NOMO-1 treated with dmso at 0.1 percent for 144 hours (cell line): Measurements from ENCODE around the gene MMP14.
"Not testable (repeated sequence)": the region's sequence is repeated elsewhere in the genome, so short reads cannot be mapped to it uniquely, and the experiment has no call there.

Source experiments
- DNase-seq: peaks from one replicate; lab custom pipeline; 2025; ENCODE audit not compliant: unreplicated experiment; lab: John Stamatoyannopoulos, UW

MMP14 gene

DNA sequence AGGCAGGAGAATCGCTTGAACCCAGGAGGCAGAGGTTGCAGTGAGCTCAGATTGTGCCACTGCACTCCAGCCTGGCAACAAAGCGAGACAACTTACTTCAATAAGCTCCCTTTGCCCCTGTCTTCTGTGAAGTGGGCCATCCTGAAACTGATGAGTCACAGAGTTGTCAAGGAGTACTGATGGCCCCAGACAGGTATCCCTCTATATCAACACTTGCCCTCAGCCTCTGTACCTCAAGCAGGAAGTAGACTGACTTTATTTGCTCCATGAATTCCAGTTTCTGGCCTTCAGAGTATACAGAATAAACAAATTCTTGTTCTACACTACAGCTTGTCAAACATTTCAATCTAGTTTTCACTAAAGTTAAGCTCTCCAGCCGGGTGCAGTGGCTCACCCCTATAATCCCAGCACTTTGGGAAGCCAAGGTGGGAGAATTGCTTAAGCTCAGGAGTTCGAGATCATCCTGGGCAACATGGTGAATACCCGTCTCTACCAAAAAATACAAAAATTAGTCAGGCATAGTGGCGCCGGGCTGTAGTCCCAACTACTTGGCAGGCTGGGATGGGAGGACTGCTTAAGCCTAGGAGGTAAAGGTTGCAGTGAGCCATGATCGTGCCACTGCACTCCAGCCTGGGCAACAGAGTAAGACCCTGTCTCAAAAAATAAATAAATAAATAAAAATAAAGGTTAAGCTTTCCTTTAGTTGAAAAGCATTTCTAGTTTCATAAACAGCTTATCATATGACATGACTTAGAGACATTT is 18.8 kb downstream of the MMP14 start:
- DNase-seq, result no peak

DNA sequence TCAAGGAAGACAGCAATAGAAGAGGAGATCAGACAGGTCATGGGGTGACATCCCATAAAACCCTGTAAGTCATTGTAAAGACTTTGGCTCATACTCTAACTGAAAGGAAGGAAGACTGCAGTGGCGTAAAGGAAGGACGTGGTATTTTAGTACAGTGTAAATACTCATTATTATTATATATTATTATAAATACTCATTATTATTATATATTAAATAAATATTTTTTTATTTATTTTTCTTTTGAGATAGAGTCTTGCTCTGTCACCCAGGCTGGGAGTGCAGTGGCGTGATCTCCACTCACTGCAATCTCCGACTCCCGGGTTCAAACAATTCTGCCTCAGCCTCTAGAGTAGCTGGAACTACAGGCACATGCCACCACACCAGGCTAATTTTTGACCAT is 20.0 kb downstream of the MMP14 start:
- no peak for DNase-seq

DNA sequence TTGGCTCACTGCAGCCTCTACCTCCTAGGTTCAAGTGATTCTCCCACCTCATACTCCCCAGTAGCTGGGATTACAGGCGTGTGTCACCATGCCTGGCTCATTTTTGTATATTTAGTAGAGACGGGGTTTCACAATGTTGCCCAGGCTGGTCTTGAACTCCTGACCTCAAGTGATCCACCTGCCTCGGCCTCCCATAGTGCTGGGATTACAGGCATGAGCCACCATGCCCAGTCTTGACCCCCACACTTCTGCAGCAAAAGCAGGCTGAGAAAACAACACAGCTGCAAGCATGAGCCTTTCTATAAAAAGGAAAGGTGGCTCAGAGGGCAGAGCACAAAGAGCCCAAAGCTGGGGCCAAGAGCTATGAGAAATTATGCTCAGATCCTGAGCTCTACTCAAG is 24.0 kb downstream of the MMP14 start:
- DNase-seq, result not testable (repeated sequence)

DNA sequence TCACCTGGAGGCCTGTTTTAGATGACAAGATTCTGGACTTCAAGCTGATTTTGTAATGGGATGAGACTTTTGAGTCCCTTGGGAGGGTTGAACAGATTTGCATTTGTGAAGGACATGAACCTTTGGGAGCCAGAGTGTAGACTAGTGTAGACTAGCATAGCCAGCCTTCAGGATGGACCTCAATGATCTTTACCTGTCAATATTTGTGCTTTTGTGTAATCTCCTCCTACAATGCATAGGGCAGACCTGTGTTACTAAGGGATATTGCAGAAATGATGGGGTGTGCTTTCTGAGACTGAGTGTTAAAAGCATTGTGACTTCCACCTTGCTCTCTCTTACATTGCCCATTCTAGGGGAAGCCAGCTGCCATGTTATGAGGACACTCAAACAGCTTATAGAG is 25.3 kb downstream of the MMP14 start:
- DNase-seq, result no peak

- DNase-seq, result no peak
Observed at GRCh38 chr14:22864979-22865378, 28.6 kb downstream of the MMP14 start.

GRCh38 chr14:22865424-22866405 is 29.3 kb downstream of the MMP14 start:
- DNase-seq, result no peak

DNA sequence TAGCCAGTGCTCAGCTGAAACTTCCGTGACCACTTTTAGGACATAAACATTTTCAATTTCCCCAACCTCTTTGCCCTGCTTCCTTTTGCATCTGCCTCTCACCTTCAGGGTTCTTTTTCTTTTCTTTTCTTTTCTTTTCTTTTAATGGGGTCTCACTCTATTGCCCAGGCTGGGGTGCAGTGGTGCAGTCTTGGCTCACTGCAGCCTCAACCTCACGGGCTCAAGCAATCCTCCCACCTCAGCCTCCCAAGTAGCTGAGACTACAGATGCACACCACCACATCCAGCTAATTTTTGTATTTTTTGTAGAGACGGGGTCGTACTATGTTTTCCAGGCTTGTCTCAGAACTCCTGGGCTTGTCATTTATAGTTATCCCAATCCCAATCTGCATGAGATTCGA is 30.5 kb downstream of the MMP14 start:
- no peak for DNase-seq

DNA sequence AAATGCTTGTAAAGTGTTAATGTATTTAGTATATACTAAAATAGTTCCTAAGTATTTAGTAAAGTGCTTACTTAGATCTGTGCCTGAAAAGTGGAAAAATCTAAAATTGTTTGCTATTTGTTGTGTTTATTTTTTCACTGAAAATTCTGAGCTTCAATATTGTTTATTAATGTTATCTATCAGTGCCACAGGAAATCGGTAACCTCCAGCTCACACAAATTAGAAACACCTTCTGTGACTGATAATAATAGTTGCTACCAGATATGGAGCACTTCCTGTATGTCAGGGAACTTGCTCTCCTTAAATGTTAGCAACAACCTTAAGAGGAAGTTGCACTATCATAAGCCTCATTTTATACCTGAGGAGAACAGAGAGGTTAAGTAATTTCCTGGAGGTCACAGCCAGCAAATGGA is 34.4 kb downstream of the MMP14 start:
- DNase-seq, result peak; percentile 76

DNA sequence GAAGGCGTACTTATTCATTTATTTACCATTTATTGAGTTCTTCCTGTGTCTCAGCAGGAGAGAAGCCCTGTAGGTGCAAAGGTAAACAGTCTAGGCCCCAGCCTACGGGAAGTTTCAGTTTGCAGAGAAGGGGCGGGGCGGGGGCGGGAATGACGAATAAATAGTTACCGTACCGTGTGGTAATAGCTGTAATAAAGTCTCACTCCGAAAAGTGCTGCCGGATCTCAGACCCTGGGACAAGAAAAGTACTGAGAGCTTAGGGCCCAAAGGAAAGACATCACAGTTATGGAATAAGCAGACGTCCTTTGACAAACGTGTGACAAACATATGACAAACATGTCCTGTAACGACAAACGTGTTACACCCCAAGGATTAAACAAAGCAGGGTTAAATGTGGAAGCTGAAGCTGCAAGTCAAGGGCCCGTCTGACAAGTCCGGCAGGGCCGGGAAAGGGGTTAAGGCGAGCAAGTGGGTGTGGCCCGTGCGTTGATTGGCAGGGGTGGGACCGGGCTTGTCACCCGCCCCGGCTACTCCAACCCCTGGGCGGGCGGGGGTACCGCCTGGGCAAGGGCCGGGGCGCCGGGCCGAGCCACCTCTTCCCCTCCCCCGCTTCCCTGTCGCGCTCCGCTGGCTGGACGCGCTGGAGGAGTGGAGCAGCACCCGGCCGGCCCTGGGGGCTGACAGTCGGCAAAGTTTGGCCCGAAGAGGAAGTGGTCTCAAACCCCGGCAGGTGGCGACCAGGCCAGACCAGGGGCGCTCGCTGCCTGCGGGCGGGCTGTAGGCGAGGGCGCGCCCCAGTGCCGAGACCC is 35.0 kb downstream of the MMP14 start, which contains the start of gene LRP10:
Gene LRP10, plus strand, starts transcription at position 517 of the 809 bp plus-strand sequence. CDS start 564 bp downstream, outside the sequence.
- DNase-seq, result peak; percentile 81

GRCh38 chr14:22872033-22872832 is 35.8 kb downstream of the MMP14 start:
- DNase-seq, result peak; percentile 21

DNA sequence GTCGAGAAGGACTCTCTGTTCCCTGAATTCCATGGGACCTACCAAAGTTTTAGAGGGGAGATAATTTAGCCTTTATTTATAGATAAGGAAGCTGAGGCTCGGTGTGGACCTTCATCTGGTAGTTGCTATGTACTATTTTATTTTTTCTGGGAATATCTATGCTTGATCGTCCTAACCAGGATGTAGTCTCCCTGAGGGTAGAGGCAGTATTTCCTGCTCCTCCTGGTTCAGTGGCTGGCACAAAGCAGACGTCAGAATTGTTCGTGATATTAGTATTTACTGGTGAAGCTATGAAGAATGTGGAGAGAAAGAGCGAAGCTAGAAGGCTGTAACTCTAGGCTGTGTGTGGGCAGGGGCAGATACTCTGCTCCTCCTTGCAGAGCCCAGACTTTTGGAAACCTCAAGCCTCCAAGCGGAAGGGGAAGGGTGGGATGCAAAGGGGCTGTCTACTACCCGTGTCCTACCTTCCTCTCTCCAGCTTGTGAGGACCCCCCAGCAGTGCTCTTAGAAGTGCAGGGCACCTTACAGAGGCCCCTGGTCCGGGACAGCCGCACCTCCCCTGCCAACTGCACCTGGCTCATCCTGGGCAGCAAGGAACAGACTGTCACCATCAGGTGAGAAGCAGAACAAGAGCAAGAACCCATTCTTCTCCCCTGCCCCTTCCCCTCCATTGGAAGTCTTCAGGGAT is 36.6 kb downstream of the MMP14 start:
- DNase-seq, result no peak

DNA sequence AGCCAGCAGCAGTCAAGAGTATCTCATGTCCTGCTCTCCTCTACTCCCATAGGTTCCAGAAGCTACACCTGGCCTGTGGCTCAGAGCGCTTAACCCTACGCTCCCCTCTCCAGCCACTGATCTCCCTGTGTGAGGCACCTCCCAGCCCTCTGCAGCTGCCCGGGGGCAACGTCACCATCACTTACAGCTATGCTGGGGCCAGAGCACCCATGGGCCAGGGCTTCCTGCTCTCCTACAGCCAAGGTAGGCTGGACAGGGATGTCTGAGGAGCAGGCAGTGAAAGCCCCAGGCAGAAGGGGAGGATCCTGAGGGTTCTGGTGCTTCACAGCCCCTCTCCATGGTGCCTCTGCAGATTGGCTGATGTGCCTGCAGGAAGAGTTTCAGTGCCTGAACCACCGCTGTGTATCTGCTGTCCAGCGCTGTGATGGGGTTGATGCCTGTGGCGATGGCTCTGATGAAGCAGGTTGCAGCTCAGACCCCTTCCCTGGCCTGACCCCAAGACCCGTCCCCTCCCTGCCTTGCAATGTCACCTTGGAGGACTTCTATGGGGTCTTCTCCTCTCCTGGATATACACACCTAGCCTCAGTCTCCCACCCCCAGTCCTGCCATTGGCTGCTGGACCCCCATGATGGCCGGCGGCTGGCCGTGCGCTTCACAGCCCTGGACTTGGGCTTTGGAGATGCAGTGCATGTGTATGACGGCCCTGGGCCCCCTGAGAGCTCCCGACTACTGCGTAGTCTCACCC is 38.8 kb downstream of the MMP14 start:
- DNase-seq, result no peak

DNA sequence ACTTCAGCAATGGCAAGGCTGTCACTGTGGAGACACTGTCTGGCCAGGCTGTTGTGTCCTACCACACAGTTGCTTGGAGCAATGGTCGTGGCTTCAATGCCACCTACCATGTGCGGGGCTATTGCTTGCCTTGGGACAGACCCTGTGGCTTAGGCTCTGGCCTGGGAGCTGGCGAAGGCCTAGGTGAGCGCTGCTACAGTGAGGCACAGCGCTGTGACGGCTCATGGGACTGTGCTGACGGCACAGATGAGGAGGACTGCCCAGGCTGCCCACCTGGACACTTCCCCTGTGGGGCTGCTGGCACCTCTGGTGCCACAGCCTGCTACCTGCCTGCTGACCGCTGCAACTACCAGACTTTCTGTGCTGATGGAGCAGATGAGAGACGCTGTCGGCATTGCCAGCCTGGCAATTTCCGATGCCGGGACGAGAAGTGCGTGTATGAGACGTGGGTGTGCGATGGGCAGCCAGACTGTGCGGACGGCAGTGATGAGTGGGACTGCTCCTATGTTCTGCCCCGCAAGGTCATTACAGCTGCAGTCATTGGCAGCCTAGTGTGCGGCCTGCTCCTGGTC is 39.4 kb downstream of the MMP14 start:
- no peak for DNase-seq

DNA sequence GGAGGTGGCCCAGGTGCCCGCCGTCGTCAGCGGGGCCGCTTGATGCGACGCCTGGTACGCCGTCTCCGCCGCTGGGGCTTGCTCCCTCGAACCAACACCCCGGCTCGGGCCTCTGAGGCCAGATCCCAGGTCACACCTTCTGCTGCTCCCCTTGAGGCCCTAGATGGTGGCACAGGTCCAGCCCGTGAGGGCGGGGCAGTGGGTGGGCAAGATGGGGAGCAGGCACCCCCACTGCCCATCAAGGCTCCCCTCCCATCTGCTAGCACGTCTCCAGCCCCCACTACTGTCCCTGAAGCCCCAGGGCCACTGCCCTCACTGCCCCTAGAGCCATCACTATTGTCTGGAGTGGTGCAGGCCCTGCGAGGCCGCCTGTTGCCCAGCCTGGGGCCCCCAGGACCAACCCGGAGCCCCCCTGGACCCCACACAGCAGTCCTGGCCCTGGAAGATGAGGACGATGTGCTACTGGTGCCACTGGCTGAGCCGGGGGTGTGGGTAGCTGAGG is 40.7 kb downstream of the MMP14 start:
- no peak for DNase-seq

GRCh38 chr14:22878271-22879246 is 42.2 kb downstream of the MMP14 start:
- DNase-seq, result no peak

- DNase-seq, result no peak
Observed at GRCh38 chr14:22882064-22882463, 45.7 kb downstream of the MMP14 start.

DNA sequence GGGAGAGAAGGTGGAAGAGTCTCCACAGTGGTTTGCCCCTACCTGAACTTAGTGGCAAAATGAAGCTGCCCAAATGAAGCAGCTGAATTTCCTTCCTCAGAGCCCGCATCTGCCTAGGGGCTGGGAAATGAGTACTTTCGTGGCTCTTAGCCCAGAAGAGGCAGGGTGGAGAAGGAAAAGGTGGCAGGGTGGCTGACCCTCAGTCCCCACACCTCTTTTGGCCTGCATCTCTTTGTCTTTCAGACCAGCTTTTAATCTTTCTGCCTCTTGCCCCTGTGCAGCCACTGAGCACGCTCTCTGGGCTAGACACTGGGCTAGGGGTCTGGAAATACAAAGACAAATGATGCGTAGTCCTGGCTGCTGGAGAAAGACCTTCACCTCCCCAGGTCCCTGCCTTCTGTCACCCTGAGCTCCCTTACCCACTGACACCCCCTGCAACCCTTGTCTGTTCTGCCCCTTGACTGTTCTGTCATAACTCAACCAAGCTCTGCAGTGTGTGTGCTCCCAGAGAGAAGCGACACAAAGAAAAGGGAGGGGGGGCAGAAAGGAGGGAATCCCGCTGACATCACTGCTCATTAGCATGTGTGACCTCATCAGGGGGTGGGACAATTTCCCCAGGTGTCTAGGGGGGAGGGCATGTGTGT is 46.3 kb downstream of the MMP14 start:
- no peak for DNase-seq
